ENCODE data around the gene NAIF1.

NAIF1 gene

GRCh38 chr9:128021098-128021497, 46.0 kb downstream of the NAIF1 start:
- Histone ChIP-seq H3K9me3 (ENCODE audit: control insufficient read depth, low read length) (no peaks in the 10 kb centered on the region), H3K36me3 (ENCODE audit: control insufficient read depth, insufficient read depth, low read length) (no peaks in the 10 kb centered on the region), H3K27me3 (ENCODE audit: control insufficient read depth, insufficient read depth, low read length) (no peaks in the 10 kb centered on the region), H3K4me2 (ENCODE audit: low read length) (no peak overlapping the region), H3K4me3 (ENCODE audit: low read depth, low read length) (no peak overlapping the region), H3K79me2 (no peaks in the 10 kb centered on the region), H3K9ac (no peak overlapping the region), H2AFZ (no peak overlapping the region), H3K27ac (no peak overlapping the region), H3K4me1 (no peaks in the 10 kb centered on the region)
- TF ChIP-seq, protein P1, sequence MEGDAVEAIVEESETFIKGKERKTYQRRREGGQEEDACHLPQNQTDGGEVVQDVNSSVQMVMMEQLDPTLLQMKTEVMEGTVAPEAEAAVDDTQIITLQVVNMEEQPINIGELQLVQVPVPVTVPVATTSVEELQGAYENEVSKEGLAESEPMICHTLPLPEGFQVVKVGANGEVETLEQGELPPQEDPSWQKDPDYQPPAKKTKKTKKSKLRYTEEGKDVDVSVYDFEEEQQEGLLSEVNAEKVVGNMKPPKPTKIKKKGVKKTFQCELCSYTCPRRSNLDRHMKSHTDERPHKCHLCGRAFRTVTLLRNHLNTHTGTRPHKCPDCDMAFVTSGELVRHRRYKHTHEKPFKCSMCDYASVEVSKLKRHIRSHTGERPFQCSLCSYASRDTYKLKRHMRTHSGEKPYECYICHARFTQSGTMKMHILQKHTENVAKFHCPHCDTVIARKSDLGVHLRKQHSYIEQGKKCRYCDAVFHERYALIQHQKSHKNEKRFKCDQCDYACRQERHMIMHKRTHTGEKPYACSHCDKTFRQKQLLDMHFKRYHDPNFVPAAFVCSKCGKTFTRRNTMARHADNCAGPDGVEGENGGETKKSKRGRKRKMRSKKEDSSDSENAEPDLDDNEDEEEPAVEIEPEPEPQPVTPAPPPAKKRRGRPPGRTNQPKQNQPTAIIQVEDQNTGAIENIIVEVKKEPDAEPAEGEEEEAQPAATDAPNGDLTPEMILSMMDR (IDR thresholded peaks at IDR 0.05), result no peak

GRCh38 chr9:128020692-128021091, 46.4 kb downstream of the NAIF1 start:
- H3K4me1 ChIP-seq, result no peaks in the 10 kb centered on the region
- no peaks in the 10 kb centered on the region for H3K36me3 ChIP-seq (ENCODE audit: control insufficient read depth, insufficient read depth, low read length)
- H3K4me3 ChIP-seq (ENCODE audit: low read depth, low read length), result no peak overlapping the region
- H3K27ac ChIP-seq, result no peak overlapping the region
- no peak overlapping the region for H3K4me2 ChIP-seq (ENCODE audit: low read length)
- no peak overlapping the region for H3K9ac ChIP-seq
- H3K27me3 ChIP-seq (ENCODE audit: control insufficient read depth, insufficient read depth, low read length), result no peaks in the 10 kb centered on the region
- H3K79me2 ChIP-seq, result no peaks in the 10 kb centered on the region
- TF ChIP-seq, protein P1 (IDR thresholded peaks at IDR 0.05), result no peak
- no peaks in the 10 kb centered on the region for H3K9me3 ChIP-seq (ENCODE audit: control insufficient read depth, low read length)
- H2AFZ ChIP-seq, result no peak overlapping the region

- H3K9me3 ChIP-seq (ENCODE audit: control insufficient read depth, low read length), result no peaks in the 10 kb centered on the region
Measured at GRCh38 chr9:128015696-128016095, 51.4 kb downstream of the NAIF1 start.

More at GRCh38 chr9:128015696-128016095, 51.4 kb downstream of the NAIF1 start:
- no peaks in the 10 kb centered on the region for H3K79me2 ChIP-seq
- no peaks in the 10 kb centered on the region for H3K36me3 ChIP-seq (ENCODE audit: control insufficient read depth, insufficient read depth, low read length)
- no peaks in the 10 kb centered on the region for H3K27me3 ChIP-seq (ENCODE audit: control insufficient read depth, insufficient read depth, low read length)
- H3K4me2 ChIP-seq (ENCODE audit: low read length), result no peak overlapping the region
- H3K4me3 ChIP-seq (ENCODE audit: low read depth, low read length), result no peak overlapping the region
- H3K27ac ChIP-seq, result no peak overlapping the region
- no peak overlapping the region for H3K9ac ChIP-seq
- H3K4me1 ChIP-seq, result no peaks in the 10 kb centered on the region
- H2AFZ ChIP-seq, result no peak overlapping the region
- TF ChIP-seq, protein P1 (IDR thresholded peaks at IDR 0.05), result no peak
